A549 treated with AZD9567 at 1 μM for 4 hours (cell line): ENCODE measurements around the gene MAPK1IP1L. TPM values are rescaled to one million over a fixed set of nuclear protein-coding genes. Genes with fewer than 3 reads are reported as not detected.

ENCODE experiments used
- total RNA-seq: library from RNA; stranded (reverse); fragments of 200-300 nt; extraction: Qiagen RNA extraction; gene quantifications from 5 replicates; pipeline ENCODE4 v1.2.3, GENCODE V29; 2022; ENCODE audit not compliant: insufficient read depth

The MAPK1IP1L gene
- total RNA-seq = 93.0 to 129 TPM (median 101 TPM) in 5 replicates

GRCh38 chr14:55051423-55052268, at the start of gene MAPK1IP1L:
Gene MAPK1IP1L, plus strand, starts transcription at chr14:55051647. Its CDS starts 10,037 bp downstream, at chr14:55061684.

GRCh38 chr14:55026793-55027561, 24.5 kb upstream of the MAPK1IP1L start, which contains the start of the genes SOCS4 and WDHD1:
Gene SOCS4, plus strand, starts transcription at chr14:55027236. Its CDS starts 15,806 bp downstream, at chr14:55043042.
Gene WDHD1, minus strand, starts transcription at chr14:55027099. Its CDS starts 312 bp downstream, at chr14:55026787.

Other genes starting within 250 kb of the MAPK1IP1L start
- gene GCH1, start 148.8 kb upstream of the MAPK1IP1L start, total RNA-seq = 3.4 to 5.2 TPM (median 4.5 TPM) in 5 replicates
- gene WDHD1, start 24.5 kb upstream of the MAPK1IP1L start, total RNA-seq = 8.6 to 15.6 TPM (median 10.5 TPM) in 5 replicates
- gene SOCS4, start 24.4 kb upstream of the MAPK1IP1L start, total RNA-seq = 8.1 to 10.9 TPM (median 10.0 TPM) in 5 replicates
- gene LGALS3, start 77.6 kb downstream of the MAPK1IP1L start, total RNA-seq = 162 to 188 TPM (median 169 TPM) in 5 replicates
- 25.1 to 35.8 TPM (median 29.5 TPM) in 5 replicates for gene DLGAP5, start 139.9 kb downstream of the MAPK1IP1L start, total RNA-seq
- 11.8 to 18.1 TPM (median 15.0 TPM) in 5 replicates for gene FBXO34, start 219.8 kb downstream of the MAPK1IP1L start, total RNA-seq